GM21447 (cell line): ENCODE measurements around the gene DVL1.
"Not testable (repeated sequence)": the region's sequence is repeated elsewhere in the genome, so short reads cannot be mapped to it uniquely, and the experiment has no call there.

ENCODE experiments used
- ATAC-seq: cut with Tn5 transposase; IDR thresholded peaks from one replicate; pipeline ENCODE4 v1.9.1; 2021; ENCODE audit not compliant: unreplicated experiment

The DVL1 gene

GRCh38 chr1:1373815-1374588 is 24.8 kb upstream of the DVL1 start:
- ATAC-seq = no peak

- no peak for ATAC-seq
These were observed 24.0 kb upstream of the DVL1 start for GRCh38 chr1:1373051-1373814.

GRCh38 chr1:1371746-1372711 is 22.8 kb upstream of the DVL1 start:
- ATAC-seq = no peak

GRCh38 chr1:1371364-1371745 is 22.1 kb upstream of the DVL1 start:
- ATAC-seq = no peak

GRCh38 chr1:1370771-1371300 is 21.6 kb upstream of the DVL1 start:
- ATAC-seq = no peak

- not testable (repeated sequence) for ATAC-seq
These were observed 20.9 kb upstream of the DVL1 start for GRCh38 chr1:1370094-1370493.

- no peak for ATAC-seq
These were observed 18.1 kb upstream of the DVL1 start for GRCh38 chr1:1367315-1367714.

GRCh38 chr1:1366699-1367066 is 17.5 kb upstream of the DVL1 start:
- ATAC-seq = no peak

- no peak for ATAC-seq
These were observed 16.9 kb upstream of the DVL1 start for GRCh38 chr1:1365875-1366698.

- ATAC-seq = no peak
These were observed 15.0 kb upstream of the DVL1 start for GRCh38 chr1:1364266-1364665.

GRCh38 chr1:1361982-1362423 is 12.8 kb upstream of the DVL1 start:
- ATAC-seq = no peak

- ATAC-seq = no peak
These were observed 12.2 kb upstream of the DVL1 start for GRCh38 chr1:1361233-1361981.

GRCh38 chr1:1360506-1361169 is 11.4 kb upstream of the DVL1 start:
- ATAC-seq = no peak

GRCh38 chr1:1359664-1360468 is 10.6 kb upstream of the DVL1 start:
- ATAC-seq = no peak

GRCh38 chr1:1359308-1359663 is 10.1 kb upstream of the DVL1 start:
- ATAC-seq = no peak

- no peak for ATAC-seq
These were observed 9.4 kb upstream of the DVL1 start, which contains the start of gene MXRA8 for GRCh38 chr1:1358433-1359271. Gene MXRA8 (minus strand): TSS chr1:1358555. CDS start chr1:1358504, 51 bp downstream.

GRCh38 chr1:1357871-1358432 is 8.7 kb upstream of the DVL1 start:
- ATAC-seq = no peak
